ENCODE results near the gene CFAP221. TPM values are rescaled to one million over a fixed set of nuclear protein-coding genes. Genes with fewer than 3 reads are reported as not detected.

CFAP221 gene
- total and polyA plus RNA-seq, 7 donors, result 0.07 TPM; not detected in 6

DNA sequence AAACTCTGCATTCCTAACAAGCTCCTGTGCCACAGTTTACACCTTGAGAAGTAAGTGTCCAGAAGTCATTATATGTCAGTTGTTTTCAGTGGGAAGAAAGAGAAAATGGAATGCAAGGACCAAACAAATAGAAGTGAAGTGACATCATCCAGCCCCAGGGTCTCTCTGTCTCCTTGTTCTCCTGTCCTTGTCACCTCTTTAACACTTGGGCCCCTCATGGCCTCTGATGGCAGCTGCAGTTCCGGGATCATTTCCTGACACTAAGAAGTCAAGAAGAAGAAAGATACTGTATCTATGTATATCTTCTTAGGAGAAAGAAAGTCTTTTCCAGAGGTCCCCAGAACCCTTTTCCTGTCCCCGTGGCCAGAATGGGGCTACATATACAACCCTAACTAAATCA lies 2.8 kb upstream of the CFAP221 start:
- WGBS, 2 donors, result 90 to 91% methylated on average over 2 of the region's 2 CpGs
- intact Hi-C loops (cut with DNase I), result no loop called here
- H3K36me3 ChIP-seq, result no peaks in the 10 kb centered on the region

GRCh38 chr2:119544939-119545475 lies 758 bp downstream of the CFAP221 start:
- Histone ChIP-seq H3K36me3 (no peaks in the 10 kb centered on the region), H3K4me3 (peak overlapping the region in 2 of 4 donors; percentile 50 to 55), H3K9me3 (no peaks in the 10 kb centered on the region), H3K27ac (no peak overlapping the region), H3K4me1 (peaks cover 0 to 22% (median 13%) of the 10 kb centered on the region in 4 donors), H3K27me3 (peaks cover 0 to 5% (median 1%) of the 10 kb centered on the region in 3 donors)
- WGBS, 2 donors, result 74 to 79% methylated on average over 11 of the region's 11 CpGs
- no peak for TF ChIP-seq POLR2AphosphoS5 (IDR thresholded peaks at IDR 0.05)
- no peak for TF ChIP-seq CTCF (IDR thresholded peaks at IDR 0.05)
- no peak for TF ChIP-seq POLR2A (IDR thresholded peaks at IDR 0.05)
- no peak for TF ChIP-seq EP300 (IDR thresholded peaks at IDR 0.05)
- no peak for DNase-seq
- intact Hi-C loops (cut with DNase I), result no loop called here

More for the DNA sequence above, 2.8 kb upstream of the CFAP221 start:
- Histone ChIP-seq H3K4me3 (no peak overlapping the region), H3K4me1 (peaks cover 0 to 14% (median 10%) of the 10 kb centered on the region in 4 donors), H3K27me3 (peaks cover 0 to 5% (median 4%) of the 10 kb centered on the region in 3 donors), H3K9me3 (no peaks in the 10 kb centered on the region), H3K27ac (no peak overlapping the region)
- TF ChIP-seq EP300 (IDR thresholded peaks at IDR 0.05) (no peak), CTCF (IDR thresholded peaks at IDR 0.05) (no peak), POLR2A (IDR thresholded peaks at IDR 0.05) (no peak), POLR2AphosphoS5 (IDR thresholded peaks at IDR 0.05) (no peak)
- no peak for DNase-seq

DNA sequence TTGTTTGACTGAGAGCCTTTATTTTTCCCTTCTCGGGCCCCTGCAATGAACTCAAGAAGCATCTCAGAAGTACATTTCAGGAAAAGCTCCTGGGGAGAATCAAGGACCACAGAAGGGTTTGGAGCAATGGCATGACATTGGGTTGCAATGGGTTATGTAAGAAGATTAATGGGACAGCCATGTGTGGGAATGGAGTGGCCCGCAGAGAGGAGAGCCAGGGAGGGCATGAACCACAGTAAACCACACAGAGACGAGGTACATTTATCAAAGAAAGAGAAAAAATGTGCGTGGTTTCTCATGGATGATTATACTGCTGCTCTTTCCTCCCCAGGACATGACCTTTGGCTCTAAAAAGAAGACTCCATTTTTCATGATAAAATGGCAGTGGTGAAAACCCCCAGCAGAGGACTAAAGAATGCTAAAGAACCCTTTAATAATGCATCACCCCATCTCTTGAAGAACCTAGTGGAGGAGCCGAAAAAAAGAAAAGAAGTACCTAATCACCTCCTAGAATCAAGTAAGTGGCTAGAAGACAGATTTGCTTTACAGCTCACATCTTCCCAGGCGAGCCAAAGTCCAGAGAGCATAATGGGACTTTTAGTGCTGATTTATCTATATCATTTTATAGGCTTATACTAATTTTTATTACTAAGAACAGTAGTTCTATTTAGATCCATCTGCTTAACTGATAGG lies 1.7 kb downstream of the CFAP221 start:
- no peak for DNase-seq
- intact Hi-C loops (cut with DNase I), result no loop called here
- 32 to 71% methylated on average over 6 of the region's 6 CpGs for WGBS, 2 donors
- no peaks in the 10 kb centered on the region for H3K27me3 ChIP-seq
- no peaks in the 10 kb centered on the region for H3K36me3 ChIP-seq
- no peak for TF ChIP-seq CTCF (IDR thresholded peaks at IDR 0.05)
- TF ChIP-seq EP300 (IDR thresholded peaks at IDR 0.05), result no peak
- TF ChIP-seq POLR2A (IDR thresholded peaks at IDR 0.05), result no peak
- no peak for TF ChIP-seq POLR2AphosphoS5 (IDR thresholded peaks at IDR 0.05)
- H3K9me3 ChIP-seq, result no peaks in the 10 kb centered on the region
- H3K4me1 ChIP-seq, result peaks cover 0 to 22% (median 13%) of the 10 kb centered on the region in 4 donors
- no peak overlapping the region for H3K4me3 ChIP-seq
- H3K27ac ChIP-seq, result no peak overlapping the region

DNA sequence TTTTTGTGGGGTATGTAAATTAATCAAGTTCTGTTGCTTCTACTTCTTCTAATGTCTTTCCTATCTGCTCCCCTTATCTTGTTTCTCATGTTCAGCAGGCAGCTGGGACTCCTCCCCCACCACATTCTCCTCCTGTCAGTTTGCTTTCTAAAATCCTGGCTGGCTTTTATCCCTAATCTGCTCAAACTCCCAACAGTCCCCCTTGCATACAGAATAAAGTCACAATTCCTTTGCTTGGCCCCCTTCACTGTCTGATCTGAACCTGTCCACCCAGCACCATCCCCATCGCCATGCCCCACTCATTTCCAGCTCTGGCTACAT lies 2.2 kb downstream of the CFAP221 start:
- 90 to 93% methylated on average over 1 of the region's 1 CpG for WGBS, 2 donors
- H3K9me3 ChIP-seq, result no peaks in the 10 kb centered on the region
- no peaks in the 10 kb centered on the region for H3K27me3 ChIP-seq
- peaks cover 0 to 22% (median 13%) of the 10 kb centered on the region in 4 donors for H3K4me1 ChIP-seq
- no peak overlapping the region for H3K27ac ChIP-seq
- no peaks in the 10 kb centered on the region for H3K36me3 ChIP-seq
- no peak overlapping the region for H3K4me3 ChIP-seq
- intact Hi-C loops (cut with DNase I), result no loop called here
- no peak for DNase-seq
- no peak for TF ChIP-seq POLR2A (IDR thresholded peaks at IDR 0.05)
- no peak for TF ChIP-seq POLR2AphosphoS5 (IDR thresholded peaks at IDR 0.05)
- TF ChIP-seq CTCF (IDR thresholded peaks at IDR 0.05), result no peak
- TF ChIP-seq EP300 (IDR thresholded peaks at IDR 0.05), result no peak

All from sigmoid colon (tissue), 7 donors.